Heart right ventricle (tissue), 16 donors: Measurements from ENCODE around the gene RRM1. TPM values are rescaled to one million over a fixed set of nuclear protein-coding genes. Genes with fewer than 3 reads are reported as not detected.

Experiments used
- ATAC-seq, 8 donors: fragments of 200-7000 bp; cut with Tn5 transposase; one replicate each; pipeline ENCODE4 v1.9.1; 2020; ENCODE audit warnings: mild to moderate bottlenecking in 8 of 8, moderate library complexity in 8 of 8, moderate number of reproducible peaks in 1 of 8
- DNase-seq, 2 donors: peaks; one replicate each; pipeline ENCODE4 v3.0.0-alpha.2; 2020
- H3K27ac ChIP-seq, 10 donors: fragments of 200-600 bp; sonication (generic) in 2 of 10; one replicate each; pipeline versions ENCODE4 v1.5.0 to v1.8.0; 2020 to 2022; ENCODE audit warnings: mild to moderate bottlenecking in 3 of 10
- H3K27me3 ChIP-seq, 7 donors: fragments of 200-600 bp; one replicate each; pipeline ENCODE4 v1.8.0; 2021 to 2022; ENCODE audit warnings: mild to moderate bottlenecking in 2 of 7
- H3K36me3 ChIP-seq, 9 donors: fragments of 200-600 bp; sonication (generic) in 1 of 9; one replicate each; pipeline versions ENCODE4 v1.5.0 to v1.8.0; 2020 to 2022; ENCODE audit warnings: mild to moderate bottlenecking in 2 of 9
- H3K4me1 ChIP-seq, 9 donors: fragments of 200-600 bp; sonication (generic) in 1 of 9; one replicate each; pipeline versions ENCODE4 v1.5.0 to v1.8.0; 2020 to 2022; ENCODE audit warnings: mild to moderate bottlenecking in 4 of 9
- H3K4me3 ChIP-seq, 10 donors: fragments of 200-600 bp; sonication (generic) in 2 of 10; one replicate each; pipeline versions ENCODE4 v1.5.0 to v1.8.0; 2020 to 2022; ENCODE audit warnings: mild to moderate bottlenecking in 7 of 10, moderate library complexity in 2 of 10
- H3K9me3 ChIP-seq, 11 donors: fragments of 200-600 bp in 10 of 11; sonication (generic) in 2 of 11; one replicate each; pipeline versions ENCODE4 v1.5.0 to v1.8.0; 2013 to 2022; ENCODE audit warnings: mild to moderate bottlenecking in 2 of 11, control low read depth in 1 of 11, moderate library complexity in 1 of 11
- WGBS, 2 donors: extraction: QIAGEN DNeasy Blood & Tissue Kit; methylation state at CpG; one replicate each; pipeline ENCODE4 v1.1.7; 2013; ENCODE audit warnings: inconsistent platforms in 1 of 2; 5-methylcytosine and 5-hydroxymethylcytosine counted together
- intact Hi-C, 10 donors: fragments of 100-400 bp; cut with DNase I; formaldehyde crosslinking; loops; one replicate each; pipeline versions ENCODE4 v1.11.1 to v1.14.2; 2022
- polyA plus RNA-seq, 2 donors: library from polyadenylated mRNA; stranded (reverse); fragments of 200-250 nt; gene quantifications; one replicate each; pipeline ENCODE4 v1.2.3, GENCODE V29; 2013
- total RNA-seq, 10 donors: library from RNA; stranded (reverse); fragmentation: NEBNext Ultra II Directional in 3 of 10; extraction: Animal tissue kit (Norgen Biotek cat#: 25700) in 3 of 10; gene quantifications; one replicate each; pipeline versions ENCODE4 v1.2.1 to v1.2.4, GENCODE V29; 2021 to 2023
- TF ChIP-seq, protein P1 (sequence below), 9 donors: fragments of 200-600 bp; sonication (generic) in 2 of 9; IDR thresholded peaks; one replicate each; pipeline versions ENCODE4 v1.5.0 to v1.8.0; 2021 to 2022; ENCODE audit warnings: antibody characterized with exemption in 9 of 9, mild to moderate bottlenecking in 5 of 9, moderate library complexity in 1 of 9
- donor health status: Arrhythmogenic right ventricular cardiomyopathy.
- donor health status: ischemic (EF 13 %, LVEDD 7.1; RV severe dilation, severe dysfunction).
- donor health status: healthy with polysubstance abuse.
- donor health status: DM: no; HTN: yes; CAD: no.
- donor health status: DM: no; HTN: no; CAD: no.
- donor health status: ischemic (EF 25% LVEDD 6.9; RV normal size, moderate dysfunction).
- donor health status: ischemic (EF 25% LVEDD 5.7; RV mildly dilated, moderate dysfunction).
- donor health status: healthy.
- donor health status: DM: yes; HTN: yes; CAD: no.
- donor health status: Ischemic cardiomyopathy.
- donor health status: ischemic (EF 35%, LVEDD 5.7; RV mildly dilated, moderate dysfunction).
- donor health status: nonischemic (EF 11% LVEDD 7.7; RV severe dilation, severe dysfunction).
- donor health status: DM: yes; HTN: yes; CAD: no.
- donor health status: PGD.
- donor health status: ischemic (EF 29% LVEDD 5.4; RV normal size, mild dysfunction).
- donor health status: nonischemic (EF 23%, LVEDD 6.1; RV moderate dilation, normal function).

Gene RRM1
- total and polyA plus RNA-seq, 12 donors, result 3.7 to 36.6 (median 27.7) TPM

- TF ChIP-seq, protein P1, sequence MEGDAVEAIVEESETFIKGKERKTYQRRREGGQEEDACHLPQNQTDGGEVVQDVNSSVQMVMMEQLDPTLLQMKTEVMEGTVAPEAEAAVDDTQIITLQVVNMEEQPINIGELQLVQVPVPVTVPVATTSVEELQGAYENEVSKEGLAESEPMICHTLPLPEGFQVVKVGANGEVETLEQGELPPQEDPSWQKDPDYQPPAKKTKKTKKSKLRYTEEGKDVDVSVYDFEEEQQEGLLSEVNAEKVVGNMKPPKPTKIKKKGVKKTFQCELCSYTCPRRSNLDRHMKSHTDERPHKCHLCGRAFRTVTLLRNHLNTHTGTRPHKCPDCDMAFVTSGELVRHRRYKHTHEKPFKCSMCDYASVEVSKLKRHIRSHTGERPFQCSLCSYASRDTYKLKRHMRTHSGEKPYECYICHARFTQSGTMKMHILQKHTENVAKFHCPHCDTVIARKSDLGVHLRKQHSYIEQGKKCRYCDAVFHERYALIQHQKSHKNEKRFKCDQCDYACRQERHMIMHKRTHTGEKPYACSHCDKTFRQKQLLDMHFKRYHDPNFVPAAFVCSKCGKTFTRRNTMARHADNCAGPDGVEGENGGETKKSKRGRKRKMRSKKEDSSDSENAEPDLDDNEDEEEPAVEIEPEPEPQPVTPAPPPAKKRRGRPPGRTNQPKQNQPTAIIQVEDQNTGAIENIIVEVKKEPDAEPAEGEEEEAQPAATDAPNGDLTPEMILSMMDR (IDR thresholded peaks at IDR 0.05), result no peak
- Histone ChIP-seq H3K27me3 (no peaks in the 10 kb centered on the region), H3K4me3 (no peak overlapping the region), H3K36me3 (peaks cover 0 to 38% (median 0%) of the 10 kb centered on the region in 9 donors), H3K4me1 (peaks cover 0 to 38% (median 19%) of the 10 kb centered on the region in 9 donors), H3K27ac (no peak overlapping the region), H3K9me3 (no peaks in the 10 kb centered on the region)
- DNase-seq (no peak), ATAC-seq (no peak)
- intact Hi-C loops, result loop anchor here in 3 of 10 donors (2.0 to 10.0 kb wide), 3 partner anchors 87 to 287 kb away; no protein-coding TSS in a partner anchor
Measured at GRCh38 chr11:4071325-4071724, 23.3 kb upstream of the RRM1 start.

- intact Hi-C loops, result loop anchor here (1.0 to 10.0 kb wide), 9 partner anchors 87 to 287 kb away; partner anchors contain the start of gene STIM1 (in 5 of the 10)
- no peak for ATAC-seq
- peak overlapping the region in 1 of 10 donors; percentile 19 for H3K27ac ChIP-seq
Measured at GRCh38 chr11:4071914-4072313, 22.7 kb upstream of the RRM1 start.

GRCh38 chr11:4072668-4073285, 21.8 kb upstream of the RRM1 start:
- peak; percentile 68 to 94 (median 88) for ATAC-seq
- intact Hi-C loops, result loop anchor here in 9 of 10 donors (1.0 to 10.0 kb wide), 8 partner anchors 88 to 288 kb away; partner anchors contain the start of gene STIM1 (in 5 of the 9)
- WGBS, 2 donors, result 8 to 13% methylated on average over 4 of the region's 4 CpGs
- Histone ChIP-seq H3K4me1 (peaks cover 0 to 27% (median 12%) of the 10 kb centered on the region in 9 donors), H3K36me3 (peaks cover 0 to 38% (median 0%) of the 10 kb centered on the region in 9 donors), H3K9me3 (no peaks in the 10 kb centered on the region), H3K27me3 (no peaks in the 10 kb centered on the region), H3K4me3 (no peak overlapping the region), H3K27ac (peak overlapping the region in 2 of 10 donors; percentile 19 to 41)
- peak in 1 of 2 donors; percentile 69 for DNase-seq
- TF ChIP-seq, protein P1 (IDR thresholded peaks at IDR 0.05), result peak; percentile 69 to 91 (median 87)

More at GRCh38 chr11:4071914-4072313, 22.7 kb upstream of the RRM1 start:
- DNase-seq, result no peak
- Histone ChIP-seq H3K27me3 (no peaks in the 10 kb centered on the region), H3K4me3 (no peak overlapping the region), H3K36me3 (peaks cover 0 to 38% (median 0%) of the 10 kb centered on the region in 9 donors), H3K9me3 (no peaks in the 10 kb centered on the region), H3K4me1 (peaks cover 0 to 32% (median 13%) of the 10 kb centered on the region in 9 donors)
- TF ChIP-seq, protein P1 (IDR thresholded peaks at IDR 0.05), result no peak

- 86 to 91% methylated on average over 7 of the region's 7 CpGs for WGBS, 2 donors
Measured at GRCh38 chr11:4074266-4074665, 20.3 kb upstream of the RRM1 start.

More at GRCh38 chr11:4074266-4074665, 20.3 kb upstream of the RRM1 start:
- DNase-seq, result no peak
- intact Hi-C loops, result loop anchor here in 2 of 10 donors (10.0 kb wide), 2 partner anchors 89 to 289 kb away; no protein-coding TSS in a partner anchor
- Histone ChIP-seq H3K4me3 (no peak overlapping the region), H3K4me1 (peaks cover 0 to 18% (median 10%) of the 10 kb centered on the region in 9 donors), H3K27ac (no peak overlapping the region), H3K36me3 (peaks cover 0 to 38% (median 0%) of the 10 kb centered on the region in 9 donors), H3K27me3 (no peaks in the 10 kb centered on the region), H3K9me3 (no peaks in the 10 kb centered on the region)
- TF ChIP-seq, protein P1 (IDR thresholded peaks at IDR 0.05), result no peak
- ATAC-seq, result peak in 4 of 8 donors; percentile 8 to 35 (median 14)
